ENCODE data around the gene NOG. TPM values are rescaled to one million over a fixed set of nuclear protein-coding genes. Genes with fewer than 3 reads are reported as not detected.

The NOG gene
- total RNA-seq, 1 donor from 2014 or later = not detected

DNA sequence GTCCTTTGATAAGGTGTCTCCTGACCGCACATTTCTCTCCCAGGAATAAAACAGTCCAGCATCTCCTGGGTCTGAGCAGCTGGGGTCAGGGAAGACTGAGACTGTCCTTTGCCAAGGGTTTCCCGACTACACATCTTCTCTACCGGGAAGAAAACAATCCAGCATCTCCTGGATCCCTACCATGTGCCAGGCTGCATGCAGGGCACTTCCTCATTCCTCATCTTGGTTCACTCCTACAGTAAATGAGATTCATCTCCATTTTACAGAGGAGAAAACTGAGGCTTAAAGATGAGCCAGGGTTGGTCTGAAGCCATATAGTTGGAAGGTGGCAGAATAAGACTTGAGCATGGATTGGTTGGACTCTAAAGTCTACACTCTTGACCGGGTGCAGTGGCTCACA is 36.7 kb downstream of the NOG start:
- Mint-ChIP-seq H3K9me3 (ENCODE audit: unreplicated experiment) (peaks cover 1% of the 10 kb centered on the region), H3K27ac (ENCODE audit: unreplicated experiment) (no peak overlapping the region), H3K27me3 (ENCODE audit: unreplicated experiment) (peaks cover 3% of the 10 kb centered on the region), H3K4me1 (ENCODE audit: low read depth, unreplicated experiment) (no peaks in the 10 kb centered on the region), H3K36me3 (ENCODE audit: unreplicated experiment) (no peaks in the 10 kb centered on the region), H3K4me3 (ENCODE audit: unreplicated experiment) (no peak overlapping the region)
- no peak for TF ChIP-seq CTCF (IDR thresholded peaks at IDR 0.05; ENCODE audit: partially characterized antibody, unreplicated experiment)
- DNase-seq = no peak

GRCh38 chr17:56633681-56634080 is 40.2 kb downstream of the NOG start:
- Mint-ChIP-seq H3K4me1 (ENCODE audit: low read depth, unreplicated experiment) (no peaks in the 10 kb centered on the region), H3K9me3 (ENCODE audit: unreplicated experiment) (peaks cover 1% of the 10 kb centered on the region), H3K27me3 (ENCODE audit: unreplicated experiment) (peaks cover 3% of the 10 kb centered on the region), H3K4me3 (ENCODE audit: unreplicated experiment) (no peak overlapping the region), H3K36me3 (ENCODE audit: unreplicated experiment) (no peaks in the 10 kb centered on the region), H3K27ac (ENCODE audit: unreplicated experiment) (no peak overlapping the region)
- no peak for TF ChIP-seq CTCF (IDR thresholded peaks at IDR 0.05; ENCODE audit: partially characterized antibody, unreplicated experiment)
- DNase-seq = no peak

GRCh38 chr17:56635641-56636040 is 42.1 kb downstream of the NOG start:
- Mint-ChIP-seq H3K36me3 (ENCODE audit: unreplicated experiment) (no peaks in the 10 kb centered on the region), H3K27ac (ENCODE audit: unreplicated experiment) (no peak overlapping the region), H3K27me3 (ENCODE audit: unreplicated experiment) (peaks cover 2% of the 10 kb centered on the region), H3K4me3 (ENCODE audit: unreplicated experiment) (no peak overlapping the region), H3K4me1 (ENCODE audit: low read depth, unreplicated experiment) (no peaks in the 10 kb centered on the region), H3K9me3 (ENCODE audit: unreplicated experiment) (no peaks in the 10 kb centered on the region)
- no peak for TF ChIP-seq CTCF (IDR thresholded peaks at IDR 0.05; ENCODE audit: partially characterized antibody, unreplicated experiment)
- DNase-seq = no peak

DNA sequence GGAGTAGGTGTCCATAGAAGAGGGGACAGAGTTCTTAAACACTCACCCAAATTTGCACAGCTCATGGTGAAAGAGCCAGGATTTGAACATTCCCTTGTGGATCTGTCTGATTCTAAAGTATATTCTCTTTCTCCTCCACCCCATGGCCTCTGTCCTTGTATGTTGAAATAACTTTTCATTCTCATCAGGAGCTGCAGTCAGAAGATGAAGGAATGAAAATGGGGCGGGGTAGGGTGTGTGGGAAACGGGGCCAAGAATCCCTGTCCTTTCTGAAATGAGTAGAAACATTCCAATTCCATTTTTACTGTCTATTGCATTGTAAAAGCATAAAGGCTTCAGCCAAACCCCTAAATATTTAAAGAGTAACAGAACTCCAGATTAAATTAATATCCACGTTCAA is 42.8 kb downstream of the NOG start:
- no peak overlapping the region for H3K4me3 Mint-ChIP-seq (ENCODE audit: unreplicated experiment)
- H3K36me3 Mint-ChIP-seq (ENCODE audit: unreplicated experiment) = no peaks in the 10 kb centered on the region

GRCh38 chr17:56637254-56637653 is 43.8 kb downstream of the NOG start:
- DNase-seq = no peak
- Mint-ChIP-seq H3K27me3 (ENCODE audit: unreplicated experiment) (peaks cover 3% of the 10 kb centered on the region), H3K27ac (ENCODE audit: unreplicated experiment) (no peak overlapping the region), H3K4me1 (ENCODE audit: low read depth, unreplicated experiment) (no peaks in the 10 kb centered on the region), H3K36me3 (ENCODE audit: unreplicated experiment) (no peaks in the 10 kb centered on the region), H3K4me3 (ENCODE audit: unreplicated experiment) (no peak overlapping the region), H3K9me3 (ENCODE audit: unreplicated experiment) (no peaks in the 10 kb centered on the region)
- TF ChIP-seq CTCF (IDR thresholded peaks at IDR 0.05; ENCODE audit: partially characterized antibody, unreplicated experiment) = no peak

More for the DNA sequence above, 42.8 kb downstream of the NOG start:
- H3K4me1 Mint-ChIP-seq (ENCODE audit: low read depth, unreplicated experiment) = no peaks in the 10 kb centered on the region
- H3K9me3 Mint-ChIP-seq (ENCODE audit: unreplicated experiment) = no peaks in the 10 kb centered on the region
- no peak overlapping the region for H3K27ac Mint-ChIP-seq (ENCODE audit: unreplicated experiment)
- peaks cover 3% of the 10 kb centered on the region for H3K27me3 Mint-ChIP-seq (ENCODE audit: unreplicated experiment)
- TF ChIP-seq CTCF (IDR thresholded peaks at IDR 0.05; ENCODE audit: partially characterized antibody, unreplicated experiment) = no peak
- no peak for DNase-seq

Measured in glutamatergic neuron (in vitro differentiated cells).